DMS114 treated with DMSO at 0.1 percent for 48 hours (cell line): ENCODE measurements around the gene EPHB2.

Experiments used
- DNase-seq: peaks from one replicate; lab custom pipeline; 2025; ENCODE audit not compliant: unreplicated experiment; lab: John Stamatoyannopoulos, UW

Gene EPHB2

DNA sequence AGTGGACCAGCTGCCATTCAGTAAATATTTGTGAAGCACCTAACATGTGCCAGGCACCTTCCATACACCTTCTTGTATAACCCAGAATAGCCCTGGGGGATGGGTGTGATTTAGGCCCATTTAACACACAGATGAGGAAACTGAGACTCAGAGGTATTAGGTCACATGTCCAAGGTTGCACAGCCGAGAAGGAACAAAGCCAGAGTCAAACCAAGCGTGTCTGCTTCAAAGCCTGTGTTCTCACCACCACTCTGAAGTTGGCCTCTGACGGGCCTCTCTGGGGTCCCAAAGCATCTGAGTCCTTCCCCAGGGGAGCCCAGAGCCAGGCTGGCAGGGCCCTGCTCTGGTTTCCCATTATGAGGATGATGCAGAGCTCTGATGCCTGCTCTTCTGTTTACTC lies 196.9 kb downstream of the EPHB2 start:
- no peak for DNase-seq

DNA sequence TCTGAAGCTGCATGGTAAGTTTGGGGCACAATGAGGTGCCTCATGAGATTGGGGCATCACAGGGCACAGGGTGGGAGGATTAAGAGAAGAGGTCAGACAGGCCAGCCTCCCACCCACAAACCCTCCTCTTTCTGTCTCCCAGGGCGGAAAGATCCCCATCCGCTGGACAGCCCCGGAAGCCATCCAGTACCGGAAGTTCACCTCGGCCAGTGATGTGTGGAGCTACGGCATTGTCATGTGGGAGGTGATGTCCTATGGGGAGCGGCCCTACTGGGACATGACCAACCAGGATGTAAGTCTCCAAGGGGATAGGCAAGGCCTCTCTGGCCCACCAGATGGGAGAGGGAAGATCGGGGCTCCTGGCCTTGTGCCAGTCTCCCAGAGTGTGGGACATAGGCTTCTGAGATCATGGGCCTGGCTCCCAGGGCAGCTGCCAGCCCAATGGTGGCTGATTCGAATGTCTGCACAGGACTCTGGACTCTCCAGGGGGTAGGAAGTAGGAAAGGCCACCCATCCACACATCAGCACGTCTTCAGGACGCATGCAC lies 198.3 kb downstream of the EPHB2 start:
- no peak for DNase-seq

DNA sequence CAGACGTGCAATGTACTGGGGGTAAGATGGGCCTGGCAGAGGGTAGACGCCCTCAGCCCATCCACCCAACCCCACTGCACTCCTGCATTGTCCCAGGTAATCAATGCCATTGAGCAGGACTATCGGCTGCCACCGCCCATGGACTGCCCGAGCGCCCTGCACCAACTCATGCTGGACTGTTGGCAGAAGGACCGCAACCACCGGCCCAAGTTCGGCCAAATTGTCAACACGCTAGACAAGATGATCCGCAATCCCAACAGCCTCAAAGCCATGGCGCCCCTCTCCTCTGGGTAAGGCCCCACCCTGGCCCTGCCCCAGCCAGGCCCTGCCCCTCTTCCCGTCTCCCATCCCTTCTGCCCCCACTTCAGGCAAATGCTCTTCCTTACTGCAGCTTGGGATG lies 199.6 kb downstream of the EPHB2 start:
- no peak for DNase-seq

DNA sequence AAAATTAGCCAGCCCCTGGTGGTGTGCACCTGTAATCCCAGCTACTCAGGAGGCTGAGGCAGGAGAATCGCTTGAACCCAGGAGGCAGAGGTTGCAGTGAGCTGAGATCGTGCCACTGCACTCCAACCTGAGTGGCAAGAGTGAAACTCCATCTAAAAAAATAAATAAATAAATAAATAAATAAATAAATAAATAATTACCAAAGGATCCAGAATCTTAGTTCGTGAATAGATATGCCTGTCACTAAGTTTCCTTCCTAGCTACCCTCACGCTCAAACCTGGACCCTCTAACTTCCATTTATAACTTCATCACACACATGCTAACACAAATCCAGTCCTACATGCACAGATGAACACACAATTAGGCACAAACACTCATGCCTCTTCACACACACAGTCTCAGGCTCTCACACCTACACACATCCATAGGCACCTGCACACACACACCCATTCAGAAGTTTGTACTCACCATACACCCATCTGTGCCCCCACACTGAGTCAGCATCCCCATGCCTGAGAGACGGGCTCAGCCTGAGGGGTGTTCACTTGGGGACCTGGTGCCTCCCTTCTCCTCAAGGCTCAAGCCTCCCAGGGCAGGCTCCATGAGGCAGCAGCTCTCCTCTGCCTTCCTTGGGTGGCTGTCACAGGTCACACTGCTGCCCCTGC lies 200.5 kb downstream of the EPHB2 start:
- no peak for DNase-seq

DNA sequence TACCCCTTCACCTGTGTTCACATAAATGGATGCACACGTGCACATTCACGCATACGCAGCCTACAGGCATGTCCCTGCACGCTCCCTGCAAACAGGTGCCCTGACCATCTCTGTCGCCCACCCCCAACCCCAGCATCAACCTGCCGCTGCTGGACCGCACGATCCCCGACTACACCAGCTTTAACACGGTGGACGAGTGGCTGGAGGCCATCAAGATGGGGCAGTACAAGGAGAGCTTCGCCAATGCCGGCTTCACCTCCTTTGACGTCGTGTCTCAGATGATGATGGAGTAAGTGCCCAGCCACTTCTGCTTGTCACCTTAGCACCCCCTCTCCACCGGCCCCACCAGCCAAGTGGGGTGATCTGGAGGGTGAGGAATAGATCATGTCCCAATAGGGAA lies 201.7 kb downstream of the EPHB2 start:
- DNase-seq: no peak

DNA sequence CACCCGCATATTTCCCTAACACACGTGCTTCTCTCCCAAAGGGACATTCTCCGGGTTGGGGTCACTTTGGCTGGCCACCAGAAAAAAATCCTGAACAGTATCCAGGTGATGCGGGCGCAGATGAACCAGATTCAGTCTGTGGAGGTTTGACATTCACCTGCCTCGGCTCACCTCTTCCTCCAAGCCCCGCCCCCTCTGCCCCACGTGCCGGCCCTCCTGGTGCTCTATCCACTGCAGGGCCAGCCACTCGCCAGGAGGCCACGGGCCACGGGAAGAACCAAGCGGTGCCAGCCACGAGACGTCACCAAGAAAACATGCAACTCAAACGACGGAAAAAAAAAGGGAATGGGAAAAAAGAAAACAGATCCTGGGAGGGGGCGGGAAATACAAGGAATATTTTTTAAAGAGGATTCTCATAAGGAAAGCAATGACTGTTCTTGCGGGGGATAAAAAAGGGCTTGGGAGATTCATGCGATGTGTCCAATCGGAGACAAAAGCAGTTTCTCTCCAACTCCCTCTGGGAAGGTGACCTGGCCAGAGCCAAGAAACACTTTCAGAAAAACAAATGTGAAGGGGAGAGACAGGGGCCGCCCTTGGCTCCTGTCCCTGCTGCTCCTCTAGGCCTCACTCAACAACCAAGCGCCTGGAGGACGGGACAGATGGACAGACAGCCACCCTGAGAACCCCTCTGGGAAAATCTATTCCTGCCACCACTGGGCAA lies 202.9 kb downstream of the EPHB2 start:
- DNase-seq: no peak

DNA sequence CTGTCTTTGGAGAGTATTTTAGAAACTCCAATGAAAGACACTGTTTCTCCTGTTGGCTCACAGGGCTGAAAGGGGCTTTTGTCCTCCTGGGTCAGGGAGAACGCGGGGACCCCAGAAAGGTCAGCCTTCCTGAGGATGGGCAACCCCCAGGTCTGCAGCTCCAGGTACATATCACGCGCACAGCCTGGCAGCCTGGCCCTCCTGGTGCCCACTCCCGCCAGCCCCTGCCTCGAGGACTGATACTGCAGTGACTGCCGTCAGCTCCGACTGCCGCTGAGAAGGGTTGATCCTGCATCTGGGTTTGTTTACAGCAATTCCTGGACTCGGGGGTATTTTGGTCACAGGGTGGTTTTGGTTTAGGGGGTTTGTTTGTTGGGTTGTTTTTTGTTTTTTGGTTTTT lies 203.5 kb downstream of the EPHB2 start:
- no peak for DNase-seq

DNA sequence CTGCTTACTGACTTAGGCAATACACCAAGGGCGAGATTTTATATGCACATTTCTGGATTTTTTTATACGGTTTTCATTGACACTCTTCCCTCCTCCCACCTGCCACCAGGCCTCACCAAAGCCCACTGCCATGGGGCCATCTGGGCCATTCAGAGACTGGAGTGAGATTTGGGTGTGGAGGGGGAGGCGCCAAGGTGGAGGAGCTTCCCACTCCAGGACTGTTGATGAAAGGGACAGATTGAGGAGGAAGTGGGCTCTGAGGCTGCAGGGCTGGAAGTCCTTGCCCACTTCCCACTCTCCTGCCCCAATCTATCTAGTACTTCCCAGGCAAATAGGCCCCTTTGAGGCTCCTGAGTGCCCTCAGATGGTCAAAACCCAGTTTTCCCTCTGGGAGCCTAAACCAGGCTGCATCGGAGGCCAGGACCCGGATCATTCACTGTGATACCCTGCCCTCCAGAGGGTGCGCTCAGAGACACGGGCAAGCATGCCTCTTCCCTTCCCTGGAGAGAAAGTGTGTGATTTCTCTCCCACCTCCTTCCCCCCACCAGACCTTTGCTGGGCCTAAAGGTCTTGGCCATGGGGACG lies 204.1 kb downstream of the EPHB2 start:
- no peak for DNase-seq

DNA sequence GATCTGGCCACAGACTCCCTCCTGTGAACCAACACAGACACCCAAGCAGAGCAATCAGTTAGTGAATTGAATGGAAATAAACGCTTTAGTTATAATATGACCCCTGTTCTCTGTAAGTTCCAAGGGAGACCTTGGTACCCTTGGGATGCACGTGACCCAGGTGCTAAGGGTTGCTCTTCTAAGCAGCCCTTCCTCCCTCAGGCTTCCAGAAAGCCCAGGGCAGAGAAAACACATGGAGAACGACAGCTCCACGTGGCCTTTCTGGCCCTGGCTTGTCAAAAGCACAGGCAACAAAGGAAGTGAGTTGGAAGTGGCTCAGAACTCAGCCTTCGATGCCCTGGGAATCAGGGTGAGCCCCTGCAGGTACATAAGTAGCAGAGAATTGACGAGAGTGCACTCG lies 204.6 kb downstream of the EPHB2 start:
- no peak for DNase-seq

DNA sequence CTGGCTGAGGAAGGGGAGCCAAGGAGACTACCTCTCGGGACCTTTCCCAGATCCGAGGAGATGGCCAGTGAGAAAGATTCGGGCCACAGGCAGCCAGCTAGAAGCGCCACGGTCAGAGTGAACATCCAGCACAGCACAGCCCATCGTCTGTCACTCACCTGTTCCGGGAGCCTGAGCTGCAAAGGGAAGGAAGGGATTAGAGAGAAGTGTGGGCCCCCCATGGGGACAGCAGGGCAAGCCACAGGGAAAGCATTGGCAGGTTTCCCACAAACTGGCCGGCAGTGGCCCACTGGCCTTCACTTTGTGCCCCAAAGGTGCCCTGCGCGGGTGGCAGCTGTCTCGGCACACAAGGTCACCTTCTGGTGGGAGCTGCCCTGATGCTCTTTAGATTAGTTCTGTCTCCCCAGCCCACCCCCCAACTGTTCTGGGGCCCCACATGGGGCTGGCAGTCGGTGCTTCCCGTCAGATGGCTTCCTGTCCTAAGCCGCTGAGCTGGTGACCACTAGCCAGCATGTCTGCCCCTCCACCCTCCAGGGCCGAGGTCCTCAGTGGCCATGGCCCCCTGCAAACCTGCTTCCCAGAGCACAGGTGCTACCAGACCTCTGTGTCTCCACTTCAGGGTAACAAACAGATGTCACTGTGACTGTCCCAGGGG lies 205.3 kb downstream of the EPHB2 start:
- DNase-seq: no peak

DNA sequence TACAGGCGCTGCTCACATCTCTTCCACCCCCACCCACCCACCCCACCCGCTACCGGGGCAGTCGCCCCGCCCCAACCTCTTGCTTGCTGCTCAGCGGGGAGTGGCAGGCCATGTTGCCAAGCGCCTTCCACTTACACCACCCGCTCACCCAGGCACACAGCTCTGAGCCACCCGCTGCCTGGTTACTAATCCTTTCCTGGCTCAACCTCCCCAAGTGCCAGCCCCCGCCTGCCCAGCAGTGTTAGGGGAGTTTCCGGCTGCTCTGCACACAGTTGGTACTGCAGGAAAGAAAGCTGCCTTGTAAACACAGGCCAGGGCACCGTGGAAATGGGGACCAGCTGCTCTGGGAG lies 205.8 kb downstream of the EPHB2 start:
- DNase-seq: no peak

DNA sequence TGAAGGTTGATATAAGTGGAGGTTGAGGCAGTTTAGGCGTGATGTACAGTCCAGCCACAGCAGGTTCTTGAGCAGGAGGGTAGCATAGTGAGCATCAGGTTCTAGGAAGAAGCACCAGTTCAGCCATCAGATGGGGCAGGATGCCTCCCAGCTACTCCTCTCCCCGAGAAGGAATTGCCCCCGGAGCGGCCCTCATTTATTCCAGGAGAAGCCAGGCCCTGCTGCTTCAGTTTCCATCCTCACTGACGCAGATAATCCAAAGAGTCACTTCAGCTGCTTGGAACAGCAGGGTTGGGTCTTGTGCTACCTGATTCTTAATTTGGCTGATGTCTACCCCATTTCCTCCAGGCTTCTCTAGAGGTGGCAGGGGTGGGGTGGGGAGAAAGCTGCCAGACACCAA lies 207.3 kb downstream of the EPHB2 start:
- DNase-seq: no peak

DNA sequence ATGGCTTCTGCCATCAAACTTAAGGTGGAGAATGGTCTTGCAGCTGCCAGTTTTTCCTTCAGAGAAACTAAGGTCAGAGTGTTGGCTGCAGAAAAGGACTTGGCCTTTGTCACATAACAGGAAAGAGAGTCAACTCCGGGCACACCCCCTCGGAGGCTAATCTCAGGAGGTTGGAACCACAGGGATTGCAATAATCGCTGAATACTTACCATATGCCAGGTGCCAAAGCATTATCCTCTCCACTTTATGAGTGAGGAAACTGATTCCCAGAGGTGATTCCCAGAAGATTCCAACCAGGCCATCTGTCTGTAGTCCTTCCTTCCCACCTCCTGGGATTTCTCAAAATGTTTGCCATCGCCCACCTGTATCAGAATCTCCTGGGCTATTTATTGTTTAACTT lies 208.0 kb downstream of the EPHB2 start:
- DNase-seq: no peak

DNA sequence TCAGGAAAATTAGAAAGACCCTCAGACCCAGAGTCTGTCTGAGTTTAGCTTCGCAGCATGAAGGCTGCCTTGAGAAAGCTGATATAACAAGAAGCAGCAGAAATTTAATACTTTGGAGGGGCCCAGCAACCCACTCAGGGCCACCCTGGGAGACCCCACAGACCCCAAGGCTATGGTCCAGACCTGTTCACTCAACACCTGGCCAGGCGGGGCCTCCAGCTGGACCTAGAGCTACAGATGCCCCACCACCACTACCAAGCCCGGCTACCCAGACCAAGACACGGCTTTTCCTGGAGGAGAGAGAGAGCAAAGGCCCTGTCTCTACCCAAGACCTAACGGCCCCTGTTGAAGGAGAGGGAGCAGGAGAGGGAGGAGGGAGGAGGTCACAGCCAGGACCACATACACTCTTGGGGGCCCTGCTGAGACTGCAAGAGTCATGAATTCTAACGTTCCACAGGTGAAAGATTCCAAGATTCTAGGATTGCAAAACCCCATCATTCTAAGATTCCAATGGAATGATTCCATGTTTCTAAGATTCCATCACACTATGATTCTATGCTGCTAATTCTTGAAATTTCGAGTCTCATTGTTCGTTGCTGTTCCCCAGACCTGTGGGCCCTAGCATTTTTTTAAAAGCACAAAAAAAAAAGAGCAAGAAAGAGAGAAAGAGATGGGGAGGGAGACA lies 208.8 kb downstream of the EPHB2 start:
- DNase-seq: no peak

DNA sequence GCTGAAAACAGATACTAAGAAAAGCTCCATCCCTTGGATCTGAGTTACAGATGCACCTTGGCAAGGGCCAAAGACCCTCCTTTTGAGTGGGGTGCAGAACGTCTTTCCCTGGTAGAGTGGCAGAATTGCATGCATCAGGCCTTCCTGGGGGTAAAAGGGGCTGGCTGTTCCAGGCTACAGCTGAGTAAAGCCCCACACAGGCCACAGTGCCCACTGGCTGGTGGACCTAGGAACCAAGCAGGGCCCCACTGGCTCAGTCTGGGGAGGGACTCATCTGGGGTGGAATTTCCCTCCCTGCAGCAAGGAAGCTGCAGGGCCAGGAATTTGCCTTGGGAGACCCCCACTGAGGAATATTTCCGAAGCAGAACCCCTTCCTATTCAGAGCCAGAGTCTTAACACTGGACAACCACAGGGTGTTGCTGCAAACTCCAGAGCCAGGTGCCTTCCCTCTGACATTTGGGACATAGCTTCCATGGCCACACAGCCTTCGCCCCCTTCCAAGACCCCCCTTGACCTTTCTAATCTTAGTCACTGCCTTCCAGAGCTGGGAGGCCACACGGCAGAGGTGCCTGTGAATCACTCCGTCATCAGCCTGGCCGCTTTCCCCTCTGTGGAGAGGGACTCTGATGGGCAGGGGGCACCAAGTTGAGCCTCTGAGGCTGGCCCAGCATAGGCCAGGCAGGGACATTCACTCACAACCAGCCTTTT lies 209.5 kb downstream of the EPHB2 start:
- no peak for DNase-seq

DNA sequence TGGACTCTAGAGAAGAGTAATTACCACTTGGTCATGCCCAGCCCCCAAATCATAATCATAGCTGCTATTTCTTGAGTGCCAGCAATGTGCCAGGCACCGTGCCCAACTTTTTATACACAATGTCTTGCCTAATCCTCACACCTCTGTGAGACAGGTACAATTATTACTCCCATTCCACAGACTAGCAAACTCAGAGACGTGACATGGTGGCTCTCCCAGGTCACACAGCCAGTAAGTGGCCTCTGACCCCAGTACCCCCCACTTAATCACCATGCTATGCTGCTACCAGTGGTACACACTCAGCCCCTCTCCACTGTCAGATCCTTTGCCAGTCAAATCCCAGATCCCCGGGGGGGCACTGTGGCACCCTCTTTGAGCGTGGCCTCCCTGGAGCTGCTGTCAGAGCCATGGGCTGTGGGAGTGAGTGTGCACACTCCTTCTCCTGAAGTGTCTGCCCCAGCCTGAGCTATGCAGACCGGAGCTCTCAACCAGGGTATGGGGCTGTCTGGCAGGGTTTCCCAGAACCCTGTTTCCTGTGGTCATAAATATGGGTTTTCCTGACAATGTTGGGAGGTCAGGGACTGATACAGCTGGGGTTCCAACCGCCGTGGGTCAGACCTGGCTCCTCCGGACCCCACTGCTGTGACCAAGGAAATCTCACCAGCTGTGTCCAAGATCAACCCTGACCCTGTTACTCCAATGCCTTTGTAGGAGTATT lies 210.3 kb downstream of the EPHB2 start:
- no peak for DNase-seq

DNA sequence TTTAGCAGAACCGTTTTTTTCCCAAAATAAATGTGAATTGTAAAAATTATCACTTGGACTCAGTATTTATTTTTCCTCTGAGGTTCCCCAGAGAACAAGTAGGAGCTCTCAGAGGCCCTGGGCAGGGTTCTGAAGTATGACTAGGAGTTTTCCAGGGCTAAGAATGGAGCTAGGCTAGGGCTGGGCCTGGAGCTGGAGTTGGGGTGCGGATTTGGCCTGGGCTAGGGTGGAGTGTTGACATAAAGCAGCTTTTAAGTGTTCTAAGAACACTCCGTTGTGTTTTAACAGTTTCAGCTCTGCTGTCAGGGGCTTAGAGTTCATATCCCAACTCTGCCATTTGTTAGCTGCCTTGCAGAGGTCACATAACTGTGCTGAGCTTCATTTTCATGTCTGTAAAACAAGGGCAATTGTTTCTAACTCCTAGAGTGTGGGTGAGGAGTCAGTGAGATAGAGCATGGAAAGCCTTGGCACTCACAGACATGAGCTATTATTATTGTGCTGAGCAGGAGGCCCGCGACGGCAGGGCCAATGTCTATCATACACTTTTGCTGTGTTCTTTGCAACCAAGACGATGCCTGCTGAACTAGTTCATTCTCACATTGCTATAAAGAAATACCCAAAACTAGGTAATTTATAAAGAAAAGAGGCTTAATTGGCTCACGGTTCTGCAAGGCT lies 210.9 kb downstream of the EPHB2 start:
- DNase-seq: no peak

DNA sequence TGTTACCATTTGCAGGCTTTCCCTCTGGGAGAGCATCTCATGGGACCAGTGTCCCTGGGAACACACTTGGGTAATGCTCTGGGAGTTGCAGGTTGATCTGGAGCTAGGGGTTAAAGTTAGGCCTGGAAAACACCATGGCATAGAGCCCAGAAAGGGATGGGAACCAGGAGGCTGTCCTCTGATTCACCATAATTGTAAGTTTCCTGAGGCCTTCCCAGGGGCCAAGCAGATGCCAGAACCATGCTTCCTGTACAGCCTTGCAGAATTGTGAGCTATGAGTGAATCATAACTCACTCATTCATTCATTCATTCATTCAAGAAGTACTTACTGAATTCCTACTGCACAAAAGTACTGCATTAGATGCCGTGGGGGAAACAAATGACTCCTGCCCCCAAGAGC lies 212.0 kb downstream of the EPHB2 start:
- DNase-seq: no peak

DNA sequence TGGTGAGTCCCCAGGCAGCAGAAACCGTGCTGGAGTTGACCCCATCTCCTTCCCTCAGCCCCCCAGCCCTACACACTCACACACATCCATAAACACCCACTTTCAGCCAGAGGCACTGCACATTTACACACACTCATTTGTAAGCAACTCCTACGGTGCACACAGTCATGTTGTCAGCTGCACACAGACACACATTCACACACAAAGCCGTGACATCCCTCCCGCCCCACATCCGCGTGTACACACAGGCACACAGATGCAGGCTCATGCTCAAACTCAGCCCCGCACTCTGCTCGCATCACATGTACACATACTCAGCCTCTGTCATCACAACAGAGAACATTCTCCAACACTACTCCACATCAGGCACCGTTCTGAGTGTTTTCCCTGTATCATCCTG lies 214.5 kb downstream of the EPHB2 start:
- no peak for DNase-seq
